Measurements from ENCODE around the gene ARHGAP9. TPM values are rescaled to one million over a fixed set of nuclear protein-coding genes. Genes with fewer than 3 reads are reported as not detected.

Gene ARHGAP9
- total and polyA plus RNA-seq, 2 of the 4 experiments (the other 2 are of a cell fraction), result 0.18 to 0.79 TPM

DNA sequence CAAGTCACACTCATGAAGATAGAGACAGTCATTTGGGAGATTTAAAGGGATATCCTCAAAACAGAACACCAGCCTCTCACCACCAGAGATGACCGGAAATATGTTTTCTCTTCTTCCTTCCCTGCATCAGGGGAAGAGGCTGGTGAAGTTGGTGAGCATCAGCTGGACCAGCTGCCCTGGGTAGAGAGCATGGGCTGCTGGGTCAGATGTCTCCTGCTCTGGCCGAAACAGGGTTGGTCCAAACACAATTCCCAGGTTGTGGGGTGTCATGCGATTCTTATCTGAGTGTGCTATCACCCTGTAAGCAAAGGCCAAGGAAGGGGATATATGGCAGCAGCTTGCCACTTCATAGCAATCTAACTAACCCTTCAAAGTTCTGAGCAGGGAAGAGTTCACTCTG, 7.3 kb downstream of the ARHGAP9 start:
- H3K23ac ChIP-seq (ENCODE audit: low read depth, low read length), result no peak overlapping the region
- no peak overlapping the region for H2BK5ac ChIP-seq (ENCODE audit: low read depth, low read length, poor library complexity, severe bottlenecking)
- no peaks in the 10 kb centered on the region; the same call in 1 of the 2 replicates for H3K9me3 ChIP-seq (ENCODE audit: control insufficient read depth, insufficient read depth, low read length)
- no peak overlapping the region for H3K18ac ChIP-seq (ENCODE audit: low read depth, low read length)
- H3K4me2 ChIP-seq (ENCODE audit: low read depth, low read length), result no peak overlapping the region
- H3K9me1 ChIP-seq (ENCODE audit: insufficient read depth, low read length), result no peaks in the 10 kb centered on the region
- no peak overlapping the region for H2BK15ac ChIP-seq (ENCODE audit: low read depth, low read length)
- WGBS, 2 experiments (ENCODE audit: extremely low coverage in 2 of 2, insufficient read length in 1 of 2), result no CpG with 5 or more reads among the region's 3 CpGs
- DNase-seq (no peak), ATAC-seq (ENCODE audit: low read depth) (no peak)
- no peak overlapping the region for H3K9ac ChIP-seq (ENCODE audit: low read depth, low read length)
- no peak overlapping the region for H3K56ac ChIP-seq (ENCODE audit: extremely low read depth, insufficient read depth, low read length)
- no peak overlapping the region for H4K5ac ChIP-seq (ENCODE audit: low read depth, low read length)
- H3K27ac ChIP-seq (ENCODE audit: insufficient read depth, low read length), result no peak overlapping the region
- no peak overlapping the region for H2AFZ ChIP-seq (replicated peaks; ENCODE audit: low read length, poor library complexity)
- no peak overlapping the region for H3K4ac ChIP-seq (ENCODE audit: low read depth, low read length)
- in situ Hi-C loops (cut with MboI; ENCODE audit: low sequenced_read_pairs), result no loop called here
- intact Hi-C loops (cut with micrococcal nuclease), result no loop called here
- no peak overlapping the region for H2AK9ac ChIP-seq (replicated peaks; ENCODE audit: low read depth, low read length, poor library complexity)
- no peak overlapping the region for H3K14ac ChIP-seq (replicated peaks; ENCODE audit: low read depth, low read length)
- H3K36me3 ChIP-seq (ENCODE audit: control insufficient read depth, insufficient read depth, low read length), result no peaks in the 10 kb centered on the region
- no peaks in the 10 kb centered on the region for H4K20me1 ChIP-seq (ENCODE audit: insufficient read depth, low read length)
- no peak overlapping the region for H4K8ac ChIP-seq (ENCODE audit: low read depth in 2 of 2, low read length in 2 of 2)
- no peak overlapping the region for H3K4me3 ChIP-seq (ENCODE audit: insufficient read depth, low read depth, low read length)
- TF ChIP-seq RCOR1 (IDR thresholded peaks at IDR 0.05; ENCODE audit: insufficient replicate concordance, low read length) (no peak), CHD1 (IDR thresholded peaks at IDR 0.05; ENCODE audit: low read depth, low read length) (no peak), RFX5 (IDR thresholded peaks at IDR 0.05; ENCODE audit: low read depth, low read length) (no peak)
- TF ChIP-seq, protein P1, sequence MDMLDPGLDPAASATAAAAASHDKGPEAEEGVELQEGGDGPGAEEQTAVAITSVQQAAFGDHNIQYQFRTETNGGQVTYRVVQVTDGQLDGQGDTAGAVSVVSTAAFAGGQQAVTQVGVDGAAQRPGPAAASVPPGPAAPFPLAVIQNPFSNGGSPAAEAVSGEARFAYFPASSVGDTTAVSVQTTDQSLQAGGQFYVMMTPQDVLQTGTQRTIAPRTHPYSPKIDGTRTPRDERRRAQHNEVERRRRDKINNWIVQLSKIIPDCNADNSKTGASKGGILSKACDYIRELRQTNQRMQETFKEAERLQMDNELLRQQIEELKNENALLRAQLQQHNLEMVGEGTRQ (IDR thresholded peaks at IDR 0.05; ENCODE audit: low read depth, low read length), result no peak
- POLR2A ChIA-PET (ENCODE audit: unreplicated experiment), result no interaction called here
- dilution Hi-C loops (cut with HindIII; ENCODE audit: low sequenced_read_pairs, unreplicated experiment), result no loop called here
- H2BK120ac ChIP-seq (ENCODE audit: low read depth, low read length), result no peak overlapping the region
- peaks cover 58% of the 10 kb centered on the region for H3K27me3 ChIP-seq (ENCODE audit: control insufficient read depth, insufficient read depth, low read length)
- no TSS peak for BruUV-seq (replicated peaks)
- H4K91ac ChIP-seq (ENCODE audit: insufficient read depth, low read depth, low read length), result no peak overlapping the region
- CTCF ChIA-PET, result no interaction called here
- H3K4me1 ChIP-seq (ENCODE audit: control insufficient read depth, insufficient read depth, low read length), result 0 out of 2 replicates have a peak, but pooled peaks cover 2% of the 10 kb centered on the region
- no peak overlapping the region for H2AK5ac ChIP-seq (ENCODE audit: low read depth, low read length)
- no peaks in the 10 kb centered on the region for H3K79me1 ChIP-seq (ENCODE audit: low read depth in 1 of 2, low read length in 2 of 2)
- no peak overlapping the region for H2BK20ac ChIP-seq (ENCODE audit: low read depth, low read length)
